Peyer's patch (tissue), 4 donors: ENCODE results near the gene GPHB5. TPM values are rescaled to one million over a fixed set of nuclear protein-coding genes. Genes with fewer than 3 reads are reported as not detected.
A peak's percentile ranks its signal among the peaks of the same experiment; 100 is the strongest.
"Not testable (repeated sequence)": the region's sequence is repeated elsewhere in the genome, so short reads cannot be mapped to it uniquely, and the experiment has no call there.

Experiments
- DNase-seq, 3 donors: peaks; one replicate each; pipeline ENCODE4 v3.0.0-alpha.2; 2017 to 2019
- H3K27ac ChIP-seq, 4 donors: fragments of 200-600 bp; sonication (generic); one replicate each; pipeline ENCODE4 v1.5.1; 2016 to 2019
- H3K27me3 ChIP-seq, 2 donors: fragments of 200-600 bp; sonication (generic); one replicate each; pipeline ENCODE4 v1.5.1; 2019
- H3K36me3 ChIP-seq, 3 donors: fragments of 200-600 bp; sonication (generic); one replicate each; pipeline ENCODE4 v1.5.1; 2016 to 2019
- H3K4me1 ChIP-seq, 4 donors: fragments of 200-600 bp; sonication (generic); one replicate each; pipeline ENCODE4 v1.5.1; 2016 to 2019
- H3K4me3 ChIP-seq, 4 donors: fragments of 200-600 bp; sonication (generic); 1 replicate in 3 of 4; 2 replicates in 1 of 4; pipeline ENCODE4 v1.5.1; 2016 to 2019; ENCODE audit warnings: mild to moderate bottlenecking in 1 of 4
- H3K9me3 ChIP-seq, 4 donors: fragments of 200-600 bp; sonication (generic); one replicate each; pipeline ENCODE4 v1.5.1; 2016 to 2019; ENCODE audit warnings: mild to moderate bottlenecking in 1 of 4
- POLR2A ChIP-seq, 2 donors: fragments of 450-650 bp; IDR thresholded peaks; one replicate each; pipeline ENCODE4 v1.5.1; 2017; ENCODE audit warnings: antibody characterized with exemption in 2 of 2, mild to moderate bottlenecking in 2 of 2, moderate library complexity in 2 of 2
- total RNA-seq, 4 donors: library from RNA; depleted of rRNA; stranded (reverse); fragments of >200 nt; gene quantifications; one replicate each; pipeline ENCODE4 v1.1.0, GENCODE V29; 2016
- TF ChIP-seq, protein P1 (sequence below), 6 experiments: fragments of 450-650 bp in 4 of 6; fragments of 200-600 bp in 2 of 6; sonication (generic) in 1 of 6; IDR thresholded peaks; one replicate each; pipeline ENCODE4 v1.5.1; 2017 to 2019; ENCODE audit warnings: antibody characterized with exemption in 6 of 6, mild to moderate bottlenecking in 3 of 6, moderate library complexity in 1 of 6

Gene GPHB5
- total RNA-seq, 4 donors from 2014 or later, result not detected

DNA sequence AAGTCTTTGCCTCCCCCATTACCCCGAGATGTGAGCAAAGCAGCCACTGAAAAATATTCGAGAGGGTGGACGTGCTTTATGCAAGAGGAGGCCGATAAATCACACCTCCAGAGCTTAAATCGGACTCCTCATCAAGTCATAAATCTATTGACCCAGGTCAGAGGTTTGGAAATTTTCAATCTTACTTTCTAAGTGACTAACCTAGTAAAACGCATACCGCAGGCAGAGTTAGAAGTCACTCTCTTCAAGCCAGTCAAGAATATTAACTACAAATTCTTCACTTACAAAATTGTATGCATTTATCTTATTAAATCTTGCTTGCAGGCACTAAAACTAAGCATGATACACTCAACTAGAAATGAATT, 34.9 kb downstream of the GPHB5 start:
- no peak overlapping the region for H3K4me3 ChIP-seq
- H3K9me3 ChIP-seq, result no peaks in the 10 kb centered on the region
- TF ChIP-seq, protein P1, sequence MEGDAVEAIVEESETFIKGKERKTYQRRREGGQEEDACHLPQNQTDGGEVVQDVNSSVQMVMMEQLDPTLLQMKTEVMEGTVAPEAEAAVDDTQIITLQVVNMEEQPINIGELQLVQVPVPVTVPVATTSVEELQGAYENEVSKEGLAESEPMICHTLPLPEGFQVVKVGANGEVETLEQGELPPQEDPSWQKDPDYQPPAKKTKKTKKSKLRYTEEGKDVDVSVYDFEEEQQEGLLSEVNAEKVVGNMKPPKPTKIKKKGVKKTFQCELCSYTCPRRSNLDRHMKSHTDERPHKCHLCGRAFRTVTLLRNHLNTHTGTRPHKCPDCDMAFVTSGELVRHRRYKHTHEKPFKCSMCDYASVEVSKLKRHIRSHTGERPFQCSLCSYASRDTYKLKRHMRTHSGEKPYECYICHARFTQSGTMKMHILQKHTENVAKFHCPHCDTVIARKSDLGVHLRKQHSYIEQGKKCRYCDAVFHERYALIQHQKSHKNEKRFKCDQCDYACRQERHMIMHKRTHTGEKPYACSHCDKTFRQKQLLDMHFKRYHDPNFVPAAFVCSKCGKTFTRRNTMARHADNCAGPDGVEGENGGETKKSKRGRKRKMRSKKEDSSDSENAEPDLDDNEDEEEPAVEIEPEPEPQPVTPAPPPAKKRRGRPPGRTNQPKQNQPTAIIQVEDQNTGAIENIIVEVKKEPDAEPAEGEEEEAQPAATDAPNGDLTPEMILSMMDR (IDR thresholded peaks at IDR 0.05), result no peak
- no peak for TF ChIP-seq POLR2A (IDR thresholded peaks at IDR 0.05)
- H3K27ac ChIP-seq, result peak overlapping the region in 1 of 4 donors; percentile 44
- DNase-seq, result no peak
- H3K36me3 ChIP-seq, result no peaks in the 10 kb centered on the region
- H3K27me3 ChIP-seq, result no peaks in the 10 kb centered on the region
- no peaks in the 10 kb centered on the region for H3K4me1 ChIP-seq

DNA sequence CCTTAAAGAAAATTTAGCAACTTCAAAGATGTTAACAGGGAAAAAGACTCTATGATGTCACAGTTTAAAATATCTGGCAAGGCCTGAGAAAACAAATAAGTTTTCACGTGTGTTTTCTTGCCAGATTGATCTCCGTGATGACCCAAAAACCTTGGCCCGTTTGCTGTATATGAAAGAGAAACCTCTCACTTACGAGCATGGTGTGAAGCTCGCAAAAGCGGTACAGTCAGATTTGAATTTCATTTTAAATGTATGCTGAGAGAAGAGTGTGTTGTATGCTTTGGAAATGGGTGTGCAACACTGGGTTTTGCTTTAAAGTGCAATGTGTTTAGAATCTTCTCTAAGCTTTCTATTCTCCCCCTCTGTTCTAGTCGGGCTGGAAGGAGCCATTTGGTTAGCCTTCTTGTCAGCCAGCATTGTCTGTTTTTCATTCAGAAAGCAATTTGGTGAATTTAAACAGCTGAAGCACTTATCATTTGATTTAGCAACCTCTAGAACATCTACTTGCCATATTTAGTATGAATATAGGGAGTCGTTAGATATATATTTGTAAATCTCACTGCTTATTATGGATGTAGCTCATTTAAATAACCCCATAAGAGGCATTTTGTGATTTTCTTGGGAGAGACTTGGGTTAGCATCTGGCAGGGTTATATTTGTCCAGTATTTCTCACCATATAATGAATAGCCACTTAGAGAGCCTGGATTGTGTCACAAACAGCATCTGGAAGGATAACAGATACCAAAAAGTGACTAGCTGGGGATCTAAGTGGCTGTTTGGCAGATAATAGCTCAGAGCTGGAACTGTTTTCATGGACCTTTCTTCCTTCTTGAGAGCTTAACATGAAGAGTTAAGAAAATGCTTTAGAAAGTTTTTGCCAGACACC, 35.5 kb downstream of the GPHB5 start:
- no peaks in the 10 kb centered on the region for H3K27me3 ChIP-seq
- DNase-seq, result no peak
- no peaks in the 10 kb centered on the region for H3K9me3 ChIP-seq
- H3K27ac ChIP-seq, result peak overlapping the region in 1 of 4 donors; percentile 44
- H3K36me3 ChIP-seq, result no peaks in the 10 kb centered on the region
- no peaks in the 10 kb centered on the region for H3K4me1 ChIP-seq
- H3K4me3 ChIP-seq, result no peak overlapping the region
- no peak for TF ChIP-seq POLR2A (IDR thresholded peaks at IDR 0.05)
- TF ChIP-seq, protein P1 (IDR thresholded peaks at IDR 0.05), result no peak

DNA sequence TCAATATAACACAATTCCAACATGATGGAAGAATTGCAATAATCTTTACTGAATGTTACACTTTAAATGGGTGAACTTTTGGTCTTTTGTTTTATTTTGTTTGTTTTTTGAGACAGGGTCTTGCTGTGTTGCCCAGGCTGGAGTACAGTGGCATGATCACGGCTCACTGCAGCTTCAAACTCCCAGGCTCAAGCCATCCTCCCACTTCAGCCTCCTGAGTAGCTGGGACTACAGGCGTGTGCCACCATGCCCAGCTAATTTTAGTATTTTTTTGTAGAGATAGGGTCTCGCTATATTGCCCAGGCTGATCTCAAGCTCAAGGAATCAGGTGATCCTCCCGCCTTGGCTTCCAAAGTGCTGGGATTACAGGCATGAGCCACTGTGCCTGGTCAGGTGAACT, 38.8 kb downstream of the GPHB5 start:
- DNase-seq, H3K27ac ChIP-seq, H3K4me3 ChIP-seq, H3K4me1 ChIP-seq, H3K36me3 ChIP-seq, H3K27me3 ChIP-seq, H3K9me3 ChIP-seq: not testable (repeated sequence)

DNA sequence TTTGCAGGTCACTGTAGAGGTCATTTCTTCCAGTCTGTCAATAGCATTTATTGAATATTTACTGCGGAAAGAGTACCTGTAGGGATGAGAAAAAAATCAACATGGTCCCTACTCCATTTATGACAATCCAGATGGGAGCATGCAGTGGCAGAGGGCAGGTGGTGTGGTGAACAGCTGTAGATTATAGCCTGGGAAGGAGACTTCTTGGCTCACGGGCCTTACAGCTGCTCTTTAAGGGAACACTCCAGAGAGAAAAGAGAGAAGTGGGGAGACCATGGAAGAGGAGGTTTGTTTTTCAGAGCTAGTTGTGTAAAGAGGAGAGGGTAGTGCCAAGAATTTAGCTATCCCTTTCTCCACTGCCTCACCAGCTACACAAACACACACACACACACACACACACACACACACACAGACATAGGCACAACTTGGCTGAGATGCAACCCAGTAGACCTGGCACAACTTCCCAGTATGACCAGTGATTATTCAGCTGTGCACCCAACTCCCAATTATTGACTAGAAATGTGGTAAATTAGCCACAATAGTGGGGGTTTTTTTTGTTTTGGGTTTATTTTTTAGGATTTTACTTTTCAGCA, 41.0 kb downstream of the GPHB5 start:
- DNase-seq, result no peak
- no peaks in the 10 kb centered on the region for H3K27me3 ChIP-seq
- TF ChIP-seq, protein P1 (IDR thresholded peaks at IDR 0.05), result no peak
- TF ChIP-seq POLR2A (IDR thresholded peaks at IDR 0.05), result no peak
- no peak overlapping the region for H3K27ac ChIP-seq
- H3K36me3 ChIP-seq, result no peaks in the 10 kb centered on the region
- H3K4me1 ChIP-seq, result no peaks in the 10 kb centered on the region
- H3K4me3 ChIP-seq, result no peak overlapping the region
- no peaks in the 10 kb centered on the region for H3K9me3 ChIP-seq

DNA sequence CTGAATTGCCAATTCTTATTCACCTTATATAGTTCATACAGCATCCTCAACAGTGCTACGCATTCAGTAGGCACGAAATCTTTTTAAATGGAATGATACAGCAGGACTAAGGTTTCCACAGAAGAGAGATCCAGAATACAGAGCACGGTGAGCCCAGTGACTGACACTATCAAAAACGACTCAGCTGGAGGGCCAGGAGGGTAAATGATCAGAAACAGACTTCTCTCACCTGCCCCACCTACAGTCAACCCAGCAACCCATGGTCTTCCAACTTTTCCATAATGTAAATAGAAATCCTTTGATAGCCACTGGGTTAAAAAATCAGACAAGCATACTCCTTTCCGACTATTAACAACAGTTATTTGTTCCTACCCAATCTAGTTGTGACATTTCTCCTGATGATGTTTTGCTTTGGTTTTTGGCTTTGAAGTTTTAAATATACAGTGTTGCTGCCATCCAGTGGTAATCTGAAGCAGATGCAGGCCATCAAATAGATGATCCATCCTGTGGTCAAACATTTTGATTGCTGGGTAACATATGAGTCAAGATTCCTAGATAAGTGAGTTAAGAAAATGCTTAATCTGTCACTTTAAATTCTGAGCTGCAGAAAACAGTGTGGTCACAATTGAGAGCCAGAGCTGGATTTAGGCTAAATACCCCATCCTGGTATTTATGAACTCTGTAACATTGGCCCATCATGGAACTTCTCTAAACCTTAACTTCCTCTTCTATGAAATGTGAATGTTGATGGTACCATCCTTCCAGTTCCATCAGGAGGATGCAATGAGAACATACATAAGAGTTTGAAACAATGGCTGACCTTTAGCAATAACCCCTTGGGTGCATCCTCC, 42.0 kb downstream of the GPHB5 start:
- Histone ChIP-seq H3K27me3 (no peaks in the 10 kb centered on the region), H3K4me1 (no peaks in the 10 kb centered on the region), H3K36me3 (no peaks in the 10 kb centered on the region), H3K4me3 (no peak overlapping the region), H3K27ac (no peak overlapping the region), H3K9me3 (no peaks in the 10 kb centered on the region)
- no peak for DNase-seq
- TF ChIP-seq POLR2A (IDR thresholded peaks at IDR 0.05), result no peak
- TF ChIP-seq, protein P1 (IDR thresholded peaks at IDR 0.05), result peak in 5 of 6 experiments; percentile 46 to 88 (median 72)
